ENCODE measurements around the gene XRCC1. TPM values are rescaled to one million over a fixed set of nuclear protein-coding genes. Genes with fewer than 3 reads are reported as not detected.

Gene XRCC1
- total and polyA plus RNA-seq, 2 of the 4 experiments (the other 2 are of a cell fraction): 12.5 to 21.3 TPM

DNA sequence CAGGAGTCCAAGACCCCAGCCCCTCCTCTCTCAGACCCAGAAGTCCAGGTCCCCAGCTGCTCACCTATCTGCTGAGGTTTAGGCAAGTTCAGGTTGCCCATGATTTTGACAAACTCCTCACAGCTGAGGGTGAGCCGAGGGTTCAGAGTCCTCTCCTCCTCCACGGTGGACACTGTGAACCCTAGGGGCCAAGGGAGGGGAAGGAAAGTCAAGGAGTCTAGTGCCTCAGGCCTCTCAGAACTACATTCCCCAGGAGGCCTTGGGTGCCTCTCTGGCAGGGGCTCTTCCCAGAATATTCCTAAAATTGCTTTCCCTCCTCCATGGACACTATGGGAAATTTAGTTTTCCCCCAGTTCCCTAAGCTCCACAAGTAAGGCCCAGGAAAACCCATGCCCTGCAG is 67.4 kb downstream of the XRCC1 start:
- H3K79me1 ChIP-seq (ENCODE audit: low read depth in 1 of 2, low read length in 2 of 2): peaks cover 0 to 15% of the 10 kb centered on the region in 2 experiments; a peak in 2 of 4 replicates
- WGBS, 2 experiments (ENCODE audit: extremely low coverage in 2 of 2, insufficient read length in 1 of 2): no CpG with 5 or more reads among the region's 2 CpGs
- peaks cover 20% of the 10 kb centered on the region for H3K36me3 ChIP-seq (ENCODE audit: control insufficient read depth, insufficient read depth, low read length)
- no peak overlapping the region for H3K9ac ChIP-seq (ENCODE audit: low read depth, low read length)
- TF ChIP-seq, protein P1, sequence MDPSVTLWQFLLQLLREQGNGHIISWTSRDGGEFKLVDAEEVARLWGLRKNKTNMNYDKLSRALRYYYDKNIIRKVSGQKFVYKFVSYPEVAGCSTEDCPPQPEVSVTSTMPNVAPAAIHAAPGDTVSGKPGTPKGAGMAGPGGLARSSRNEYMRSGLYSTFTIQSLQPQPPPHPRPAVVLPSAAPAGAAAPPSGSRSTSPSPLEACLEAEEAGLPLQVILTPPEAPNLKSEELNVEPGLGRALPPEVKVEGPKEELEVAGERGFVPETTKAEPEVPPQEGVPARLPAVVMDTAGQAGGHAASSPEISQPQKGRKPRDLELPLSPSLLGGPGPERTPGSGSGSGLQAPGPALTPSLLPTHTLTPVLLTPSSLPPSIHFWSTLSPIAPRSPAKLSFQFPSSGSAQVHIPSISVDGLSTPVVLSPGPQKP (IDR thresholded peaks at IDR 0.05; ENCODE audit: borderline replicate concordance, low read depth, low read length): no peak
- TF ChIP-seq NFE2L2 (IDR thresholded peaks at IDR 0.05; ENCODE audit: low read depth, low read length): no peak
- TF ChIP-seq FOS (IDR thresholded peaks at IDR 0.05; ENCODE audit: low read depth, low read length): no peak
- no peak for TF ChIP-seq CEBPB (IDR thresholded peaks at IDR 0.05; ENCODE audit: low read depth, low read length)
- no peak for TF ChIP-seq BHLHE40 (IDR thresholded peaks at IDR 0.05; ENCODE audit: low read depth, low read length)
- no peak for TF ChIP-seq MAFK (IDR thresholded peaks at IDR 0.05; ENCODE audit: low read depth, low read length)
- TF ChIP-seq SMC3 (IDR thresholded peaks at IDR 0.05; ENCODE audit: low read depth, low read length): no peak
- TF ChIP-seq, protein P2, sequence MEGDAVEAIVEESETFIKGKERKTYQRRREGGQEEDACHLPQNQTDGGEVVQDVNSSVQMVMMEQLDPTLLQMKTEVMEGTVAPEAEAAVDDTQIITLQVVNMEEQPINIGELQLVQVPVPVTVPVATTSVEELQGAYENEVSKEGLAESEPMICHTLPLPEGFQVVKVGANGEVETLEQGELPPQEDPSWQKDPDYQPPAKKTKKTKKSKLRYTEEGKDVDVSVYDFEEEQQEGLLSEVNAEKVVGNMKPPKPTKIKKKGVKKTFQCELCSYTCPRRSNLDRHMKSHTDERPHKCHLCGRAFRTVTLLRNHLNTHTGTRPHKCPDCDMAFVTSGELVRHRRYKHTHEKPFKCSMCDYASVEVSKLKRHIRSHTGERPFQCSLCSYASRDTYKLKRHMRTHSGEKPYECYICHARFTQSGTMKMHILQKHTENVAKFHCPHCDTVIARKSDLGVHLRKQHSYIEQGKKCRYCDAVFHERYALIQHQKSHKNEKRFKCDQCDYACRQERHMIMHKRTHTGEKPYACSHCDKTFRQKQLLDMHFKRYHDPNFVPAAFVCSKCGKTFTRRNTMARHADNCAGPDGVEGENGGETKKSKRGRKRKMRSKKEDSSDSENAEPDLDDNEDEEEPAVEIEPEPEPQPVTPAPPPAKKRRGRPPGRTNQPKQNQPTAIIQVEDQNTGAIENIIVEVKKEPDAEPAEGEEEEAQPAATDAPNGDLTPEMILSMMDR (conservative IDR thresholded peaks at IDR 0.05; ENCODE audit: low read depth, low read length): no peak
- TF ChIP-seq POLR2A (IDR thresholded peaks at IDR 0.05; ENCODE audit: low read depth, low read length): no peak
- TF ChIP-seq RAD21 (IDR thresholded peaks at IDR 0.05; ENCODE audit: low read length): no peak
- TF ChIP-seq CHD1 (IDR thresholded peaks at IDR 0.05; ENCODE audit: low read depth, low read length): no peak
- TF ChIP-seq RCOR1 (IDR thresholded peaks at IDR 0.05; ENCODE audit: insufficient replicate concordance, low read length): no peak
- TF ChIP-seq MXI1 (IDR thresholded peaks at IDR 0.05; ENCODE audit: borderline replicate concordance, low read depth, low read length): no peak
- TF ChIP-seq, protein P3, sequence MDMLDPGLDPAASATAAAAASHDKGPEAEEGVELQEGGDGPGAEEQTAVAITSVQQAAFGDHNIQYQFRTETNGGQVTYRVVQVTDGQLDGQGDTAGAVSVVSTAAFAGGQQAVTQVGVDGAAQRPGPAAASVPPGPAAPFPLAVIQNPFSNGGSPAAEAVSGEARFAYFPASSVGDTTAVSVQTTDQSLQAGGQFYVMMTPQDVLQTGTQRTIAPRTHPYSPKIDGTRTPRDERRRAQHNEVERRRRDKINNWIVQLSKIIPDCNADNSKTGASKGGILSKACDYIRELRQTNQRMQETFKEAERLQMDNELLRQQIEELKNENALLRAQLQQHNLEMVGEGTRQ (IDR thresholded peaks at IDR 0.05; ENCODE audit: low read depth, low read length): no peak
- TF ChIP-seq MAZ (IDR thresholded peaks at IDR 0.05; ENCODE audit: borderline replicate concordance, low read depth, low read length): no peak
- TF ChIP-seq RFX5 (IDR thresholded peaks at IDR 0.05; ENCODE audit: low read depth, low read length): no peak
- no peak overlapping the region for H3K4ac ChIP-seq (ENCODE audit: low read depth, low read length)
- no peak overlapping the region for H2AFZ ChIP-seq (replicated peaks; ENCODE audit: low read length, poor library complexity)
- ATAC-seq (ENCODE audit: low read depth): no peak
- in situ Hi-C loops (cut with MboI; ENCODE audit: low sequenced_read_pairs): no loop called here
- no peak overlapping the region for H3K56ac ChIP-seq (ENCODE audit: extremely low read depth, insufficient read depth, low read length)
- no peaks in the 10 kb centered on the region for H3K9me3 ChIP-seq (ENCODE audit: control insufficient read depth, insufficient read depth, low read length)
- intact Hi-C loops (cut with micrococcal nuclease): no loop called here
- no peak for DNase-seq
- dilution Hi-C loops (cut with HindIII; ENCODE audit: low sequenced_read_pairs, unreplicated experiment): no loop called here
- H3K4me3 ChIP-seq (ENCODE audit: insufficient read depth, low read depth, low read length): no peak overlapping the region
- H3K4me1 ChIP-seq (ENCODE audit: control insufficient read depth, insufficient read depth, low read length): peaks cover 2% of the 10 kb centered on the region; the same call in 1 of the 2 replicates
- H3K27me3 ChIP-seq (ENCODE audit: control insufficient read depth, insufficient read depth, low read length): no peaks in the 10 kb centered on the region
- no peak overlapping the region for H2BK15ac ChIP-seq (ENCODE audit: low read depth, low read length)
- H2AK9ac ChIP-seq (replicated peaks; ENCODE audit: low read depth, low read length, poor library complexity): no peak overlapping the region
- no peak overlapping the region for H2BK20ac ChIP-seq (ENCODE audit: low read depth, low read length)
- no TSS peak for BruUV-seq (replicated peaks)
- H4K8ac ChIP-seq (ENCODE audit: low read depth in 2 of 2, low read length in 2 of 2): no peak overlapping the region
- no peak overlapping the region for H3K27ac ChIP-seq (ENCODE audit: insufficient read depth, low read length)
- no peak overlapping the region for H3K23ac ChIP-seq (ENCODE audit: low read depth, low read length)
- 0 out of 2 replicates have a peak, but pooled peaks cover 3% of the 10 kb centered on the region for H3K9me1 ChIP-seq (ENCODE audit: insufficient read depth, low read length)
- H4K20me1 ChIP-seq (ENCODE audit: insufficient read depth, low read length): no peaks in the 10 kb centered on the region
- no peak overlapping the region for H3K4me2 ChIP-seq (ENCODE audit: low read depth, low read length)
- ChIA-PET CTCF (no interaction called here), POLR2A (ENCODE audit: unreplicated experiment) (no interaction called here)
- H2BK120ac ChIP-seq (ENCODE audit: low read depth, low read length): no peak overlapping the region
- H2AK5ac ChIP-seq (ENCODE audit: low read depth, low read length): no peak overlapping the region
- no peak overlapping the region for H3K14ac ChIP-seq (replicated peaks; ENCODE audit: low read depth, low read length)
- no peak overlapping the region for H3K18ac ChIP-seq (ENCODE audit: low read depth, low read length)
- H4K91ac ChIP-seq (ENCODE audit: insufficient read depth, low read depth, low read length): no peak overlapping the region
- H2BK5ac ChIP-seq (ENCODE audit: low read depth, low read length, poor library complexity, severe bottlenecking): no peak overlapping the region
- no peak overlapping the region for H4K5ac ChIP-seq (ENCODE audit: low read depth, low read length)
